Smooth muscle cell (in vitro differentiated cells): ENCODE data around the gene IGF2R. TPM values are rescaled to one million over a fixed set of nuclear protein-coding genes. Genes with fewer than 3 reads are reported as not detected.
"Not testable (repeated sequence)": the region's sequence is repeated elsewhere in the genome, so short reads cannot be mapped to it uniquely, and the experiment has no call there.

Source experiments
- DNase-seq: peaks from one replicate; lab custom pipeline; 2025; ENCODE audit not compliant: unreplicated experiment; lab: John Stamatoyannopoulos, UW
- H2AFZ ChIP-seq: fragments of 200-600 bp; sonication (generic); 2 replicates; pipeline ENCODE4 v1.6.0; 2016; ENCODE audit warnings: antibody characterized with exemption, low read depth, mild to moderate bottlenecking
- H3F3A ChIP-seq: fragments of 200-600 bp; sonication (generic); 2 replicates; pipeline ENCODE4 v1.6.0; 2017; ENCODE audit warnings: antibody characterized with exemption, low read depth
- H3K27ac ChIP-seq: fragments of 200-600 bp; sonication (generic); 2 replicates; pipeline ENCODE4 v1.5.1; 2016; ENCODE audit warnings: low read depth, mild to moderate bottlenecking
- H3K27me3 ChIP-seq: fragments of 200-600 bp; sonication (generic); 2 replicates; pipeline ENCODE4 v1.6.1; 2016; ENCODE audit warnings: low read depth, mild to moderate bottlenecking
- H3K36me3 ChIP-seq: fragments of 200-600 bp; sonication (generic); 2 replicates; pipeline ENCODE4 v1.5.1; 2016; ENCODE audit warnings: low read depth
- H3K4me1 ChIP-seq: fragments of 200-600 bp; sonication (generic); 2 replicates; pipeline ENCODE4 v1.5.1; 2016; ENCODE audit warnings: low read depth
- H3K4me2 ChIP-seq: fragments of 200-600 bp; sonication (generic); 2 replicates; pipeline ENCODE4 v1.6.0; 2016; ENCODE audit warnings: mild to moderate bottlenecking
- H3K4me3 ChIP-seq: fragments of 200-600 bp; sonication (generic); 2 replicates; pipeline ENCODE4 v1.5.1; 2016; ENCODE audit warnings: mild to moderate bottlenecking
- H3K79me2 ChIP-seq: fragments of 200-600 bp; sonication (generic); 2 replicates; pipeline ENCODE4 v1.6.0; 2016; ENCODE audit warnings: low read depth, mild to moderate bottlenecking
- H3K9ac ChIP-seq: fragments of 200-600 bp; sonication (generic); 2 replicates; pipeline ENCODE4 v1.6.0; 2016; ENCODE audit warnings: low read depth
- H3K9me3 ChIP-seq: fragments of 200-600 bp; sonication (generic); replicated peaks from 2 replicates; pipeline ENCODE4 v1.5.1; 2016; ENCODE audit warnings: low read depth
- H4K20me1 ChIP-seq: fragments of 200-600 bp; sonication (generic); 2 replicates; pipeline ENCODE4 v1.6.0; 2016; ENCODE audit warnings: low read depth
- WGBS: methylation state at CpG from one replicate; pipeline ENCODE4 v1.1.7; 2016; ENCODE audit warnings: low lambda C conversion rate; 5-methylcytosine and 5-hydroxymethylcytosine counted together
- polyA plus RNA-seq: library from polyadenylated mRNA; unstranded; fragments of >200 nt; fragmentation: Nextera tagmentation; extraction: Ambion mirVana; gene quantifications from 2 replicates; pipeline ENCODE4 v1.2.1, GENCODE V29; 2016
- total RNA-seq: library from RNA; depleted of rRNA; stranded (reverse); fragments of >200 nt; gene quantifications from 2 replicates; pipeline ENCODE4 v1.2.3, GENCODE V29; 2014
- TF ChIP-seq, protein P1 (sequence below): fragments of 200-600 bp; sonication (generic); IDR thresholded peaks from 2 replicates; pipeline ENCODE4 v1.5.1; 2017; ENCODE audit warnings: borderline replicate concordance, mild to moderate bottlenecking, antibody characterized with exemption; ENCODE audit not compliant: insufficient read depth, poor library complexity, severe bottlenecking

Gene IGF2R
- total and polyA plus RNA-seq, 2 experiments from 2014 or later = 44.7 to 77.4 TPM

DNA sequence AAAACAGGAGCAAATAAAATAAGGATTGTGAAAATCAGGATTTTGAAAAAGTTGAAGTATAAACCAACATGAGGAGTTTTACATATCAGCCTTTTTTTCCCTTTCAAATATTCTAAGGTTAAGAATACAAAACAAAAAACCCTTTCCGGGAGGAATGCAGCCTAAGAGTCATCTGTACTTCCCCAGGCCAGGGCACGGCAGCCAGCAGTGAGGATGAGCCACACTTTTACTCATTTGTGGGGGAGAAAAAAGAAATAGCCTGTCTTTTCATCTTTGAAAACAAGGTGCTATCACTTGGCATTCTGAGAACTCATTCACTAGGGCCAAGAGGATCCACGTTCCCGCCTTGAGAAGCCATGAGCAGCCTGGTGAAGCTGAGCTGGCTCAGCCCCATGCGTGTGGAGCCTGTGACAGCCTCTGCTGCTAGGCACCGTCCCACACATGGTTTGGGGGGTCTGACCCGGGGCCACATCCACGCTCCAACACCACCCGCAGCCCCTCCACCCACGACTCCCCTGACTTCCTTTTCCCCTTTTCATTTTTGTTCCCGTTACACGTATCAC, 164.0 kb downstream of the IGF2R start:
- no peak for DNase-seq
- Histone ChIP-seq H3K27me3 (no peaks in the 10 kb centered on the region), H4K20me1 (no peaks in the 10 kb centered on the region), H3K4me2 (peak overlapping the region; percentile 23), H3K4me3 (no peak overlapping the region), H3K79me2 (no peaks in the 10 kb centered on the region), H3K27ac (peak overlapping the region; percentile 55), H3K4me1 (peaks cover 4% of the 10 kb centered on the region), H3K9me3 (no peaks in the 10 kb centered on the region), H2AFZ (no peak overlapping the region), H3K9ac (no peak overlapping the region), H3K36me3 (no peaks in the 10 kb centered on the region), H3F3A (no peaks in the 10 kb centered on the region)
- WGBS = 71% methylated on average over 12 of the region's 12 CpGs
- TF ChIP-seq, protein P1, sequence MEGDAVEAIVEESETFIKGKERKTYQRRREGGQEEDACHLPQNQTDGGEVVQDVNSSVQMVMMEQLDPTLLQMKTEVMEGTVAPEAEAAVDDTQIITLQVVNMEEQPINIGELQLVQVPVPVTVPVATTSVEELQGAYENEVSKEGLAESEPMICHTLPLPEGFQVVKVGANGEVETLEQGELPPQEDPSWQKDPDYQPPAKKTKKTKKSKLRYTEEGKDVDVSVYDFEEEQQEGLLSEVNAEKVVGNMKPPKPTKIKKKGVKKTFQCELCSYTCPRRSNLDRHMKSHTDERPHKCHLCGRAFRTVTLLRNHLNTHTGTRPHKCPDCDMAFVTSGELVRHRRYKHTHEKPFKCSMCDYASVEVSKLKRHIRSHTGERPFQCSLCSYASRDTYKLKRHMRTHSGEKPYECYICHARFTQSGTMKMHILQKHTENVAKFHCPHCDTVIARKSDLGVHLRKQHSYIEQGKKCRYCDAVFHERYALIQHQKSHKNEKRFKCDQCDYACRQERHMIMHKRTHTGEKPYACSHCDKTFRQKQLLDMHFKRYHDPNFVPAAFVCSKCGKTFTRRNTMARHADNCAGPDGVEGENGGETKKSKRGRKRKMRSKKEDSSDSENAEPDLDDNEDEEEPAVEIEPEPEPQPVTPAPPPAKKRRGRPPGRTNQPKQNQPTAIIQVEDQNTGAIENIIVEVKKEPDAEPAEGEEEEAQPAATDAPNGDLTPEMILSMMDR = no peak

DNA sequence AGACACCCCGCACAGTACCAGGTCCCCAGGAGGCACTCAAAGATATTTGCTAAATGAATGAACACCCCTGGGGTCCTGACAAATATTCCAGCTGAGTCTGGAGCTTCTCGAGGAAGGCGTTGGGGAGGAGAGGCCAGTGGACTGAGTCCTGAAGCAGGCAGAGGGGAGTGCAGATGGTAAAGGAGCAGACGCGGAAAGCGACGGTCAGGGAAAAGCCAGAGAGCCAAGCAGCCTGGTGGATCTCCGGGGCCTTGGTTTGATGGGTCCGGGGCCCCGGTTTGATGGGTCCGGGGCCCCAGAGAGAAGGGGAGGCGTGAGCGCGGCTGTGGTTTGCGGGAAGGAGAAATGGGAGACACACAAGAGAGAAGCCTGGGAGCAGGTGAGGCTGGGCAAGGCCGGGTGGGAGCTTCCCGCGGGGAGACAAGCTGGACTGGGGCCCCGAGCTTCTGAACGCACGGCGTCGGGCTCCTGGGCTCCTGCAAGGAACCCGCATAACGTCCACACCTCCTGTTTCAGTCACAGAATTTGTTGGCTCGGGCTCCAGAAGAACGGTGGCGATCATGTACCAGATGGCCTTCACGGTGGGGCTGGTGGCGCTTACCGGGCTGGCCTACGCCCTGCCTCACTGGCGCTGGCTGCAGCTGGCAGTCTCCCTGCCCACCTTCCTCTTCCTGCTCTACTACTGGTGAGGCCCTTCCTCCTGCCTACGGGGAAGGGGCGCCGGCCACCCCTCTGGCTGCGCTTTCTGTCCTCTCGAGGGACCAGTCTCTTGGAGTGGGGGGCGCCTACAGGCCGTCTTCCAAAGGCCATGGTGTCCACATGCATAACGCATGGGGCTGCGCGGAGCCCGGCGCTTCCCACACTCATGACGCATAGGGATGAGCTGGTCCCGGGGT, 164.8 kb downstream of the IGF2R start:
- H2AFZ ChIP-seq = no peak overlapping the region
- no peaks in the 10 kb centered on the region for H3K79me2 ChIP-seq
- TF ChIP-seq, protein P1 = no peak
- H3K4me3 ChIP-seq = no peak overlapping the region
- peaks cover 4% of the 10 kb centered on the region for H3K4me1 ChIP-seq
- H3K4me2 ChIP-seq = no peak overlapping the region
- peaks cover 7% of the 10 kb centered on the region for H3F3A ChIP-seq
- peak overlapping the region; percentile 55 for H3K27ac ChIP-seq
- H3K9ac ChIP-seq = no peak overlapping the region
- H3K36me3 ChIP-seq = no peaks in the 10 kb centered on the region
- WGBS = 96% methylated on average over 47 of the region's 47 CpGs
- no peak for DNase-seq
- no peaks in the 10 kb centered on the region for H3K9me3 ChIP-seq
- no peaks in the 10 kb centered on the region for H4K20me1 ChIP-seq
- H3K27me3 ChIP-seq = no peaks in the 10 kb centered on the region

DNA sequence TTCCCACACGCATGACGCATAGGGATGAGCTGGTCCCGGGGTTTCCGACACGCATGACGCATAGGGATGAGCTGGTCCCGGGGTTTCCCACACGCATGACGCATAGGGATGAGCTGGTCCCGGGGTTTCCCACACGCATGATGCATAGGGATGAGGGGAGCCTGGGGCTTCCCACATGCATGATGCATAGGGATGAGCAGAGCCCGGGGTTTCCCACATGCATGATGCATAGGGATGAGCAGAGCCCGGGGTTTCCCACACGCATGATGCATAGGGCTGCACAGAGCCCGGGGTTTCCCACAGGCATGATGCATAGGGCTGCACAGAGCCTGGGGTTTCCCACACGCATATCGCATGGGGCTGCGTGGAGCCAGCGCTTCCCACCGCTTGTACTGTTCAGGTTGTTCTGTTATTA, 165.5 kb downstream of the IGF2R start:
- not testable (repeated sequence) for H3K4me2 ChIP-seq, H3K4me1 ChIP-seq, H3K27ac ChIP-seq, H3K79me2 ChIP-seq, H2AFZ ChIP-seq, DNase-seq, H3K27me3 ChIP-seq, H3K9ac ChIP-seq, H4K20me1 ChIP-seq, H3K9me3 ChIP-seq, H3K36me3 ChIP-seq, H3K4me3 ChIP-seq
- peaks cover 12% of the 10 kb centered on the region for H3F3A ChIP-seq
- 96% methylated on average over 20 of the region's 20 CpGs for WGBS

DNA sequence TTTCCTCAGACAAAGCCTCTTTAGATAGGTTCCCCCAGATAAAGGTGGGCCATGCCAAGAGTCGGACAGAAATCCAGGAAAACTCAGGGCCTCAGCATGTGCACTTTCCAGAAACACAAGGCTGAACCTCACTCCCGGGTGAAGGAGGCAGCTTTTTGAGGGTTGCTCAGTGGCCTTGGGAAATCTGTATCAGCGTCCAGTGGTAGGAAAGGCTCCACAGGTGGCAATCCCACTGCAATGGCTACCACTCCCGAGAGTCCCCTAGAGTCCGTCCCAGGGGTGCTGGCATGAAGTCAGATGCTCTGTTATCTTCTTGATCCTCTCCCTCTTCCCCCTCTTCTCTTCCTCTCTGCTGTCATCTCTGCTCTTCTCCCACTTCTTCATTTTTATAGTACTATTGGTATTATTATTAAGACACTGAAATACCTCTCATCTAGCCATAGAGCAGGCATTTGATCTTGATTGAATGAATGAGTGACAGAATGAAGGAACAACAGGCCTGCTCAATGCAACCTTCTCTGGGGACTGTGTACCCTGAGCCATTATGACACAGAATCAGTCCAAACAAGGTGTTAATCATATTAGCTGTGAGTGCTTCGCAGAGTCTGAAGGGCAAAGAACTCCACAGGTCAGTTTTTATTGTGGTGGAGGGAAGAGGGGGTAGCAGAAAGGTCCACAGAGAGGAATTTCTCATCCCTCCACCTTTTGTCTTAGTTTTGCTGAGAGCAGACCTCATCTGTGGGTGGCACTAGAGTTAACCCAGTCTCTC, 166.1 kb downstream of the IGF2R start:
- peaks cover 12% of the 10 kb centered on the region for H3F3A ChIP-seq
- TF ChIP-seq, protein P1 = no peak
- WGBS = 96% methylated on average over 6 of the region's 6 CpGs
- DNase-seq = no peak
- H3K36me3 ChIP-seq = no peaks in the 10 kb centered on the region
- H3K4me3 ChIP-seq = no peak overlapping the region
- H3K9me3 ChIP-seq = no peaks in the 10 kb centered on the region
- H3K27ac ChIP-seq = no peak overlapping the region
- no peaks in the 10 kb centered on the region for H4K20me1 ChIP-seq
- H2AFZ ChIP-seq = no peak overlapping the region
- H3K9ac ChIP-seq = no peak overlapping the region
- H3K4me1 ChIP-seq = peaks cover 4% of the 10 kb centered on the region
- H3K79me2 ChIP-seq = no peaks in the 10 kb centered on the region
- H3K4me2 ChIP-seq = no peak overlapping the region
- H3K27me3 ChIP-seq = no peaks in the 10 kb centered on the region
